Measurements from ENCODE around the gene SF3B4. TPM values are rescaled to one million over a fixed set of nuclear protein-coding genes. Genes with fewer than 3 reads are reported as not detected.

The SF3B4 gene
- total RNA-seq, 4 donors from 2014 or later, result 7.6 to 16.9 (median 14.1) TPM

GRCh38 chr1:149879556-149879955 lies 48.0 kb downstream of the SF3B4 start:
- Histone ChIP-seq H3K27ac (no peak overlapping the region), H3K9me3 (no peaks in the 10 kb centered on the region), H3K27me3 (no peaks in the 10 kb centered on the region), H3K4me1 (peaks cover 3 to 15% (median 5%) of the 10 kb centered on the region in 3 donors), H3K36me3 (no peaks in the 10 kb centered on the region), H3K4me3 (no peak overlapping the region)
- TF ChIP-seq, protein P1, sequence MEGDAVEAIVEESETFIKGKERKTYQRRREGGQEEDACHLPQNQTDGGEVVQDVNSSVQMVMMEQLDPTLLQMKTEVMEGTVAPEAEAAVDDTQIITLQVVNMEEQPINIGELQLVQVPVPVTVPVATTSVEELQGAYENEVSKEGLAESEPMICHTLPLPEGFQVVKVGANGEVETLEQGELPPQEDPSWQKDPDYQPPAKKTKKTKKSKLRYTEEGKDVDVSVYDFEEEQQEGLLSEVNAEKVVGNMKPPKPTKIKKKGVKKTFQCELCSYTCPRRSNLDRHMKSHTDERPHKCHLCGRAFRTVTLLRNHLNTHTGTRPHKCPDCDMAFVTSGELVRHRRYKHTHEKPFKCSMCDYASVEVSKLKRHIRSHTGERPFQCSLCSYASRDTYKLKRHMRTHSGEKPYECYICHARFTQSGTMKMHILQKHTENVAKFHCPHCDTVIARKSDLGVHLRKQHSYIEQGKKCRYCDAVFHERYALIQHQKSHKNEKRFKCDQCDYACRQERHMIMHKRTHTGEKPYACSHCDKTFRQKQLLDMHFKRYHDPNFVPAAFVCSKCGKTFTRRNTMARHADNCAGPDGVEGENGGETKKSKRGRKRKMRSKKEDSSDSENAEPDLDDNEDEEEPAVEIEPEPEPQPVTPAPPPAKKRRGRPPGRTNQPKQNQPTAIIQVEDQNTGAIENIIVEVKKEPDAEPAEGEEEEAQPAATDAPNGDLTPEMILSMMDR (IDR thresholded peaks at IDR 0.05), result no peak
- peak in 1 of 4 donors; percentile 12 for TF ChIP-seq POLR2A (IDR thresholded peaks at IDR 0.05)
- 85 to 88% methylated on average over 1 of the region's 1 CpG for WGBS, 2 donors
- intact Hi-C loops (cut with DNase I), result no loop called here
- no peak for DNase-seq

DNA sequence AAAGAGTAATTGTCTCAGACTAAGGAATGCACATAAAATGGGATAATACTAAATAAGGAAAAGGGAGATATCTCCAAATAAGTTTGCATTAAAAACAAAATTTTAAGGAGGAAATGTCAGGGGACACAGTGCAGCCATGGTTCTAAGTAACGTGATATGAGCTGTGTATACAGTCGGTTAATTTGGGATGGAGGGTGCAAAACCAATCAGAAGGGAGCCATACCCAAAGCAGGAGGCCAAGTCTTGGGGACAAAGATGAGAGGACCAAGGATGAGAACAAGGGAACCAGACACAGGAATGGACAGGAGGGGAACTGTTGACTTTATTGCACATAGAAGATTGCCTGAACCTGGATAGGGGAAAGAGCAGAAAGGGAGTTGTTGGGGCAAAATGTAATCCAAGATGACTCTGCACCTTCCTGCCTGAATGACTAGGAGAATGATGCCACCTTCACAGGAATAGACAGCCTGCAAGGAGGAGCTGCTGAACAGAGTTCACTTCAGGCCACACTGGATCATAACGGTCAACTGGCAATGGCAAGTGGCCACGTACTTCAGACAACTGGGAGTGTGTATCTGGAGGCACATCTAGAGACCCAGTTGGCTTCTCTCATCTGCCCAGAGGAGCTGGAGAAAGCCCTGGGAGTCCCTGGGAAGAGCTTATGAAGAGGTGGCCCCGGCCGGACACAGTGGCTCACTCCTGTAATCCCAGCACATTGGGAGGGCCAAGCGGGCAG lies 50.2 kb downstream of the SF3B4 start:
- no peak for DNase-seq
- Histone ChIP-seq H3K4me1 (no peaks in the 10 kb centered on the region), H3K36me3 (no peaks in the 10 kb centered on the region), H3K27ac (no peak overlapping the region), H3K9me3 (no peaks in the 10 kb centered on the region), H3K4me3 (no peak overlapping the region), H3K27me3 (no peaks in the 10 kb centered on the region)
- intact Hi-C loops (cut with DNase I), result no loop called here
- TF ChIP-seq, protein P1 (IDR thresholded peaks at IDR 0.05), result no peak
- TF ChIP-seq POLR2A (IDR thresholded peaks at IDR 0.05), result no peak
- WGBS, 2 donors, result 88 to 91% methylated on average over 4 to 5 of the region's 7 CpGs

Other genes starting within 250 kb of the SF3B4 start
- 1 to 10 TPM in 1 of 4 donors, under 1 TPM in 2, not detected in 1; 0.22 to 3.7 (median 0.76) TPM for gene FCGR1A, start 145.1 kb downstream of the SF3B4 start, total RNA-seq
- gene BOLA1, start 28.2 kb downstream of the SF3B4 start, total RNA-seq, result 10 to 100 TPM; 11.0 to 31.7 (median 23.4) TPM
- 1 to 10 TPM in 2 of 4 donors, under 1 TPM in 2; 0.11 to 2.1 (median 1.1) TPM for gene SV2A, start 10.0 kb downstream of the SF3B4 start, total RNA-seq
- 10 to 100 TPM in 2 of 4 donors, 1 to 10 TPM in 2; 3.9 to 13.5 (median 10.6) TPM for gene MTMR11, start 9.1 kb upstream of the SF3B4 start, total RNA-seq
- gene OTUD7B, start 82.9 kb upstream of the SF3B4 start, total RNA-seq, result 10 to 100 TPM in 1 of 4 donors, 1 to 10 TPM in 3; 8.5 to 12.6 (median 9.1) TPM
- gene VPS45, start 140.0 kb upstream of the SF3B4 start, total RNA-seq, result 10 to 100 TPM; 23.4 to 31.7 (median 29.1) TPM
- gene PLEKHO1, start 222.1 kb upstream of the SF3B4 start, total RNA-seq, result 10 to 100 TPM in 2 of 4 donors, 1 to 10 TPM in 2; 6.0 to 46.9 (median 13.3) TPM